Lower lobe of right lung (tissue), 2 donors: ENCODE measurements around the gene ZBBX. TPM values are rescaled to one million over a fixed set of nuclear protein-coding genes. Genes with fewer than 3 reads are reported as not detected.
A peak's percentile ranks its signal among the peaks of the same experiment; 100 is the strongest.

Experiments
- ATAC-seq, 2 donors: fragments of 200-7000 bp; cut with Tn5 transposase; one replicate each; pipeline ENCODE4 v1.9.1; 2020 to 2022; ENCODE audit warnings: mild to moderate bottlenecking in 2 of 2, moderate library complexity in 2 of 2
- DNase-seq: peaks from one replicate; pipeline ENCODE4 v3.0.0-alpha.2; 2020
- H3K27ac ChIP-seq: fragments of 200-600 bp; one replicate; pipeline ENCODE4 v1.8.0; 2022
- H3K27me3 ChIP-seq: fragments of 200-600 bp; one replicate; pipeline ENCODE4 v1.8.0; 2022; ENCODE audit warnings: low read depth
- H3K36me3 ChIP-seq: fragments of 200-600 bp; one replicate; pipeline ENCODE4 v1.8.0; 2022; ENCODE audit warnings: mild to moderate bottlenecking
- H3K4me1 ChIP-seq: fragments of 200-600 bp; one replicate; pipeline ENCODE4 v1.8.0; 2022
- H3K4me3 ChIP-seq: fragments of 200-600 bp; one replicate; pipeline ENCODE4 v1.8.0; 2022; ENCODE audit warnings: mild to moderate bottlenecking
- H3K9me3 ChIP-seq: fragments of 200-600 bp; one replicate; pipeline ENCODE4 v1.8.0; 2022
- intact Hi-C: fragments of 100-400 bp; cut with DNase I; formaldehyde crosslinking; loops from one replicate; pipeline ENCODE4 v1.11.0; 2022
- total RNA-seq: library from RNA; stranded (reverse); fragmentation: NEBNext Ultra II Directional; extraction: Animal tissue kit (Norgen Biotek cat#: 25700); gene quantifications from one replicate; pipeline ENCODE4 v1.2.1, GENCODE V29; 2021
- TF ChIP-seq, protein P1 (sequence below): fragments of 200-600 bp; IDR thresholded peaks from one replicate; pipeline ENCODE4 v1.8.0; 2022; ENCODE audit warnings: antibody characterized with exemption, mild to moderate bottlenecking
- donor health status: DM: no; HTN: yes; CAD: no; lungs with severe emphysema.

The ZBBX gene
- total RNA-seq, 1 donor from 2014 or later, result 15.2 TPM

DNA sequence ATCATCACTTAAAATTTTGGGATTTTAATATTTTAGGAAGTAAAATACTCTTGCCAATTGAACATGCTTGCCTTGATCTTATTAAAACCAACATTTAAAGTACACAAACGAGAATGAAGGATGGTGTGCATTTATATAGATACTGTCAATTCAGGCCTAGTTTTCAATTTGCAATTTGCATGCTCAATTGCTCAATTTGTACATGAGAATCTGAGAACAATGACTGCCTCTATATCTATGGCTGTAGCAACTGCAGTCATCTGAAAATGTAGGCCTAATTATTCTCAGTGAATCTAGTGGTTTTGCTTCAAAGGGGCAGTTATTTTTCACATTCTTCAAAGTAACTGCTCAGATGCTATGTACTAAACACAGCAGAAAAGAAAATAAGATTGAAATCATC is 18.8 kb downstream of the ZBBX start:
- no peak for ATAC-seq
- Histone ChIP-seq H3K27ac (no peak overlapping the region), H3K36me3 (no peaks in the 10 kb centered on the region), H3K9me3 (no peaks in the 10 kb centered on the region), H3K27me3 (no peaks in the 10 kb centered on the region), H3K4me3 (no peak overlapping the region), H3K4me1 (no peaks in the 10 kb centered on the region)
- DNase-seq, result no peak
- TF ChIP-seq, protein P1, sequence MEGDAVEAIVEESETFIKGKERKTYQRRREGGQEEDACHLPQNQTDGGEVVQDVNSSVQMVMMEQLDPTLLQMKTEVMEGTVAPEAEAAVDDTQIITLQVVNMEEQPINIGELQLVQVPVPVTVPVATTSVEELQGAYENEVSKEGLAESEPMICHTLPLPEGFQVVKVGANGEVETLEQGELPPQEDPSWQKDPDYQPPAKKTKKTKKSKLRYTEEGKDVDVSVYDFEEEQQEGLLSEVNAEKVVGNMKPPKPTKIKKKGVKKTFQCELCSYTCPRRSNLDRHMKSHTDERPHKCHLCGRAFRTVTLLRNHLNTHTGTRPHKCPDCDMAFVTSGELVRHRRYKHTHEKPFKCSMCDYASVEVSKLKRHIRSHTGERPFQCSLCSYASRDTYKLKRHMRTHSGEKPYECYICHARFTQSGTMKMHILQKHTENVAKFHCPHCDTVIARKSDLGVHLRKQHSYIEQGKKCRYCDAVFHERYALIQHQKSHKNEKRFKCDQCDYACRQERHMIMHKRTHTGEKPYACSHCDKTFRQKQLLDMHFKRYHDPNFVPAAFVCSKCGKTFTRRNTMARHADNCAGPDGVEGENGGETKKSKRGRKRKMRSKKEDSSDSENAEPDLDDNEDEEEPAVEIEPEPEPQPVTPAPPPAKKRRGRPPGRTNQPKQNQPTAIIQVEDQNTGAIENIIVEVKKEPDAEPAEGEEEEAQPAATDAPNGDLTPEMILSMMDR, result no peak
- intact Hi-C loops, result no loop called here

DNA sequence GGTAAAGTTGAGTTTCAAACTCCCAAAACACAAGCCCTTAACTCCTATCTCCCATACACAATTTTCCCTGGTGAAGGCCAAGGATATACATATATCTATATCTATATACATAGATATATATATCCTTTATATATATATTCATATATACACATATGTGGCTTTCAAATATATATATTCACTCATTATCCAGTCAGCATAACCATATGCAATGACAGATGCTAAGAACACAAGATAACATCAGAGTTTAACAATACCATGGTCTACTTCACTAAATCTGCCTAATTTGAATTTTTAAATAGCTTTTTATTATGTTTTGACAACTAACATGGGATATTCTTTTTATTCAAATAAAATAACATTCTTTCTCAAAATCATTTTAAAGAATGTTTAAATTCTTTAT is 24.7 kb downstream of the ZBBX start:
- TF ChIP-seq, protein P1, result no peak

DNA sequence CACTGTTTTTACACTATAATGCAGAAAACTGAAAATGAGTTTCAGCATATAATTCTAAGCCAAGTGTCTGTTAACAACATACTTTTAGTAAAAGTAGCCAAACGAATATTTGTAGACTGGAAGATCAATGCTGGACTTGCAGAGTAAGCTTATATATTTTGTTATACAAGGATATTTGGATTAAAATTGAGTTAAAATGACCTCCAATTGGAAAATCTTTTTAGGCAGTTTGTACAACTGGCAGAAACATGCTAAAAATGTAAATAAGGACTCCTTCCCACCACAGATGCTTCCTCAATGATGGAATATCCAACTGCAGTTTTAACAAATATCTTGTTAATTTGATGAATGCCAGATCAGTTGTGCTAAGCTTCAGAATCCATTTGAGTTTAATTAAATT is 25.3 kb downstream of the ZBBX start:
- intact Hi-C loops, result no loop called here
- H3K27me3 ChIP-seq, result no peaks in the 10 kb centered on the region
- ATAC-seq, result no peak

More for the DNA sequence above, 24.7 kb downstream of the ZBBX start:
- no peak for DNase-seq
- no peak for ATAC-seq
- no peak overlapping the region for H3K4me3 ChIP-seq
- H3K27ac ChIP-seq, result no peak overlapping the region
- no peaks in the 10 kb centered on the region for H3K9me3 ChIP-seq
- H3K4me1 ChIP-seq, result no peaks in the 10 kb centered on the region
- intact Hi-C loops, result no loop called here
- no peaks in the 10 kb centered on the region for H3K27me3 ChIP-seq
- no peaks in the 10 kb centered on the region for H3K36me3 ChIP-seq

DNA sequence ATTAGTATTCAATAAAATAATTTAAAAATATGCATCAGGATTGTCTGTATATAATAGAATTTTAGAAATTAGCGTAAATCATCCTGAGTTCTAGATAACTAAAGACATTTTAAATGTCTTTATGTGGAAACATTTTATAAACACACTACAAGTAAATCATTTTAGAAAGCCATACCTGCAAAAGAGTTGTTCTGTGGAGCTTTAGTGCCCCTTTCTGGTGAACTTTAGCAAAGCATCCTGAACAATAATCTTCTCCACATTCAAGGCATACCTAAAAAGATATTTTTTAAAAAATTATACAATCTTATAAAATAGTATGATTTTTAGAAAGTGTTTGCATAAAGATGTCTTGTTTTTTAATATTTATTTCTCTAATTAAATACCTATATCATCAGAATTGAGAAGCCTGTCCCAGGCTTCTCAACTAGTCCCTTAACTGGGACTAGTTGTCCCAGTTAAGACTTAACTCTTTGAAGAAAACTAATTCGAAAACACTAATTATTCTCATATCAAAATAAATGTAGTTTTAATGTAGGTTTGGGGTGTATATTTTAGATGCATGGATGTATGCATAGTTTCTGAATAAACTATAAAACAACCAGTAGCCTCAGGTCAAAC is 29.7 kb downstream of the ZBBX start:
- Histone ChIP-seq H3K4me3 (no peak overlapping the region), H3K27ac (no peak overlapping the region), H3K4me1 (no peaks in the 10 kb centered on the region), H3K27me3 (no peaks in the 10 kb centered on the region), H3K9me3 (no peaks in the 10 kb centered on the region), H3K36me3 (no peaks in the 10 kb centered on the region)
- ATAC-seq (no peak), DNase-seq (no peak)
- TF ChIP-seq, protein P1, result peak; percentile 45
- intact Hi-C loops, result no loop called here

More for the DNA sequence above, 25.3 kb downstream of the ZBBX start:
- H3K4me3 ChIP-seq, result no peak overlapping the region
- no peaks in the 10 kb centered on the region for H3K9me3 ChIP-seq
- H3K36me3 ChIP-seq, result no peaks in the 10 kb centered on the region
- DNase-seq, result no peak
- H3K4me1 ChIP-seq, result no peaks in the 10 kb centered on the region
- H3K27ac ChIP-seq, result no peak overlapping the region
- TF ChIP-seq, protein P1, result no peak

DNA sequence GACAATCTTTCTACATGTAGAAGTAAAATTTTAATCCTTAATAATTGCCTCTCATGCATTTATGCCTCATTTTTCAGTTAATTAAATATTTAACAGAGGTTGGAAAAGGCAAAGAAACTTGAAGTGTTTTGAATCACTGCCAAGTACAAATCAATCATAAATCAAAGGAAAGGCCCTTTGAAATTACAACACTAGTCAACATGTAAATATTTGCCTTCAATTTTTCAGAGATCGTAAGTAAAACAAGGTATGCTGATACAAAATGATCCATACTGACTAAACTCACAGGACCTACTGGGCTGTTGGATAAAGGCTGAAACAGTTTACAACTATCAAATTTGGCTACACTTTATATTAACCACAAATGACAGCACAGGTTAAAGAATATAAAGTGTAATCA is 33.9 kb downstream of the ZBBX start:
- H3K27ac ChIP-seq, result no peak overlapping the region
- TF ChIP-seq, protein P1, result no peak
- no peak overlapping the region for H3K4me3 ChIP-seq
- H3K9me3 ChIP-seq, result no peaks in the 10 kb centered on the region
- H3K36me3 ChIP-seq, result no peaks in the 10 kb centered on the region
- DNase-seq (no peak), ATAC-seq (no peak)
- no peaks in the 10 kb centered on the region for H3K4me1 ChIP-seq
- intact Hi-C loops, result loop anchor here (10.0 kb wide), 1 partner anchor 1351 kb away; no protein-coding TSS in a partner anchor
- no peaks in the 10 kb centered on the region for H3K27me3 ChIP-seq
